C1 segment of cervical spinal cord (tissue), 14 donors: ENCODE measurements around the gene INMT.
A peak's percentile ranks its signal among the peaks of the same experiment; 100 is the strongest.

Experiments
- DNase-seq, 14 donors: peaks; one replicate each; lab custom pipeline; 2025; lab: John Stamatoyannopoulos, UW

The INMT gene

DNA sequence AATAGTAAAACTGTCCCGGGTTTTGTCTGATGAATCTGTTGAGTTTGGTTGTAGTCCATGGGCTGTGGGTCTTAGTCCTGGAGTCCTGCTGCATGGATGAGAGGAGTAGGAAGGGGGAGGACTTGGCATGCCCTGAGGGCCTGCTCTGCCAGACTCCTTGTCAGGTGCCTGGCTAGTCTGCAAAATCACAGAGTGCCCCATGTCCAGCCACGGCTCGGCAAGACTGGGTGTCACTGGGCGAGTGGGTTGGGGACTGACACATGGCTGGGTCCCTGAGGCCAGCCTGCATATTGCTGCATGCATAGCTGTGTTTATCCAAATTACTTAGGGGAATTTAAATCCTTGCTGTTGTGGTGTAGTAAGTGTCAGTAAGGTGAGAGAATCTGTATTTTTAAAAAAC is 29.0 kb downstream of the INMT start:
- DNase-seq = peak in 2 of 14 donors; percentile 13 to 40

DNA sequence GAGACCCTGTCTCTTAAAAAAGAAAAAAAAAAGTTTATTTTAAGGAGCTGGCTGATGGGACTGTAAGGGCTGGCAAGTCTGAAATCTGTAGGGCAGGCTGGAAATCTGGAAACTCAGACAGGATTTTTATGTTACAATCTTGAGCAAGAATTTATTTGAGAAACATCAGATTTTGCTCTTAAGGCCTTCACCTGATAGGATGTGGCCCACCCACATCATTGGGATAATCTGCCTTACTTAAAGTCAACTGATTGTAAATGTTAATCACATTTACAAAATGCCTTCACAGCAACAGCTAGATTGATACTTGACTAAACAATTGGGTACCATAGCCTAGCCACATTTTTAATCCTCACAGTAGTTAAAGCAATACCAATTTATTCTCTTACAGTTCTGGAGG is 30.8 kb downstream of the INMT start:
- DNase-seq = no peak

DNA sequence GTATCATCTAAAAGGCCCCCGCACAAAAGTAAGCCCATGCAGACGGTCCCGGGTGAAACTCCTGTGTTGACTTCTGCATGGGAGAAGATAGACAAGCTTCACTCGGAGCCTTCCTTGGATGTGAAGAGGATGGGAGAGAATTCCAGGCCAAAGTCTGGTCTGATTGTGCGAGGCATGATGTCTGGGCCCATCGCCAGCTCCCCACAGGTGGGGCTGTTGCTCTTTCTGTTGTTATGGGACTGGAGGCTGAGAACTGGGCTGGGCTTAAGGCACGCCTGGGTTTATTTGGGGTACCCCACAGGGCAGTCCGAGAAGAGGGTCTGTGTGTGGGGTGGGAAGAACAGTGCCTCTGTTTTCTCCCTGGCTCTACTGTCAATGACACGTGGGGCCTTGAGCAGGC is 33.9 kb downstream of the INMT start:
- peak in 1 of 14 donors; percentile 46 for DNase-seq

DNA sequence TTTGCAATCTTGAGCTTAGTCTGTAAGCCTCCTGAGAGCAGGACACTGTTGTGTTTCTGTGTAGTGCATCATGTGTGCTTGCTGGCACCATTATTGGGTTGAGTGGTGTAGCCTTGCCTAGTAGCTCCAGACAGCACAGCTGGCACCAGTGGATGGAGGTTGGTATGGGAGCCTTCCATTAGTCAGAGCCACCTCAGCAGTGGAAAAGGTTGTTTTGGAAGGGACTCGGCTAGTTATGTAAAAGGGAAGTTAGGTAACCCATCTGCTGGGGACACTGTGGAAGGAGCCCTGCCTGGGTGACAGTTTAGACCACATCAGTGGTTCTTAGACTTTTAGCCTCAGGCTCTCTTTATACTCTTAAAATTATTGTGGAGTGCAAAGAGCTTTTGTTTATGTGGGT is 35.6 kb downstream of the INMT start:
- no peak for DNase-seq

DNA sequence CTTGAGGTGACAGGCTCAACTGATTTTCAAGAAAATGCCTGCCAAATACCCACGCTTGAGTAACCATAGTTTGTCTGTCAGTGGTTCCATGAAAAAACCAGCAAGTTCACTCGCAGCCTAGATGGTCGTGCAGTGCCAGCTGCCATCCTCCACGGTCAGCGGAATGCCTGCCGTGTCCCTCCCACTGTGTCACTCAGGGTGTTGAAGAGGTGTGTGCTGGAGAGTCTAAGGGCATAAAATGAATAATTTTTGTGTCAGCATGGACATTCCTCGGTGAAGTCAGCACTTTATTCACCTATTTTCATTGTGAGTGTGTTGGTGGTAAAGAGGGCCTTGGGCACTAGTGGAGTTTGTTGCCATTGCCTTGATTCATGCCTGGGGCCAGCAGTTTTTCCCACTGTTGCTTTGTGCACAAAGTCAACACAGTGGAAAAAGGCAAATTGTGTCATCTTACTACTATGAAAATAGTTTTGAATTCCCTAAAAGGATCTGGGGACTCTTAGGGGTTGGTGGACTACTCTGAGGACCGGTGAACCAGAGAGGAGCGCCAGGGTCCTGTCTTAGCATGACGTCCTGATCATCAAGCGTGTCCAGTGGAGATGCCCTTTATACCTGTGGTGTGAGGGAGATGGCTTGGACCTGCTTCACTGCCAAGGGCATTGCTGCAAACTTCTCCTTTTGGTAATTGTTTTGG is 36.9 kb downstream of the INMT start:
- no peak for DNase-seq

DNA sequence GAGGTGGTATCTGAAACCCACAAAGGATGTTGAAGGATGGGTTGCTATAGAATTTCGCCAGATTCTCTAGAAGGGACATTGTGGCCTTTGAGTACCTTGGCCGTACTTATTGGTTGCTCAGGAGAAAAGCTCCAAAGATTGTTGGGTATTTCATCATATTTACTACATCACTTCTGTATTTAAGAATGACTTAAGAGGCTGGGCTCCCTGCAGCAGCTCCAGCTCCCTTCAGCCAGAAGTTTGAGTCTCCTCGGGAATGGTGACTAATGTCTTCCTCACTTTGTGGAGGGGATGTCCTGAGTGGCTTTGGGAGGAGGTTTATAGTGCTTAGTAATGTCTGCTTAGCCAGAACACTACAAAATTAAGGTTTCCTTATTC is 37.4 kb downstream of the INMT start:
- DNase-seq = no peak

DNA sequence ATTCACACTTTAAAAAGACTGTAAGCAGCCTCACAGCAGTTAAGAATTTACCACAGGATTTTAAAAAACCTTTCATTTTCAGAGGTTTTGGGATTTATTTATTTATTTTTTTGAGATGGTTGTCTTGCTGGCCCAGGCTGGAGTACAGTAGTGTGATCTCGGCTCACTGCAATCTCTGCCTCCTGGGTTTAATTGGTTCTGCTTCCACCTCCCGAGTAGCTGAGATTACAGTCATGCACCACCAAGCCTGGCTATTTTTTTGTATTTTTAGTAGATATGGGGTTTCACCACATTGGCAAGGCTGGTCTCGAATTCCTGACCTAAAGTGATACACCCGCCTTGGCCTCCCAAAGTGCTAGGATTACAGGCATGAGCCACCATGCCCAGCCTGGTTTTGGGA is 38.4 kb downstream of the INMT start:
- no peak for DNase-seq

DNA sequence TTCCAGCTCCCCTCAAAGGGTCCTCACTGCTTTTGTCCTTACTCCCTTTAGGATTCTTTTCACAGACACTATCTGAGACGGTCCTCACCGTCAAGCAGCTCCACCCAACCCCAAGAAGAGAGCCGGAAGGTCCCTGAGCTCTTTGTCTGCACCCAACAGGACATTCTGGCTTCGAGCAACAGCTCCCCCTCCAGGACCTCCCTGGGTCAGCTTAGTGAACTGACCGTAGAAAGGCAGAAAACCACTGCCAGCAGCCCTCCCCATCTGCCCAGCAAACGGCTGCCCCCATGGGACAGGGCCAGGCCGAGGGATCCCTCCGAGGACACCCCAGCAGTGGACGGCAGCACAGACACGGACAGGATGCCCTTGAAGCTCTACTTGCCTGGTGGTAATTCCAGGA is 39.2 kb downstream of the INMT start:
- no peak for DNase-seq

DNA sequence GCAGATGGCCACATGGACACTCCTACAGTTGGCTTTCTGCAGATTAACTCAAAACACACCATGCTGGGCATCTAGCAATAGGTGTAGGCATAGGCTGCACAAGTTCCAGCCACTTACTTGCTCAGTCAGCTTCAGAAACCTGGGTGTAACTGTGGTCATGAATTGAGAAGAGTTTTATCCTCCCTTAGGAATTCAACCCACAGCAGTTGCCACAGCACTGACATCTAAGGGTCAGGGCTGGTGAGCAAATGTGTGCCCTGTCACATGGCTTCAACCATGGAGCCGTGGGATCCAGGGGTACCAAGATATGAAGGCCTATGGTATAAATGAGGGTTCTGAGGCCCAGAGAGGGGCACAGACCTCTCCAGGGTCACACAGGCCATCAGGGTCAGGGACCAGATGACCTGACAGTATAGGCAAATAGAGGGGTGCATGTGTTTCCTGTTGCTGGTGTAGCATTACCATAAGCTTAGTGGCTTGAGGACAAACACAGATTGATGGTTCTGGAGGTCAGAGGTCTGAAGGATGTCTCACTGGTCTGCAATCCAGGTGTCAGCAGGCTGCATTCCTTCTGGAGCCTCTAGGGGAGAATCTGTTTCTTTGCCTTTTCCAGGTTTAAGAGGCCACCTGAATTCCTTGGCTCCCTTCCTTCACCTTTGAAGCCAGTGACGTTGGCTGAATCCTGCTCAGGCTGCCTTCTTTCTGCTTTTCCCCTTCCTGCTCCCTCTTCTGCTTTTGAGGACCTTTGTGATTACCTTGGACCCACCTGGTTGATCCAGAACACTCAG is 43.4 kb downstream of the INMT start:
- DNase-seq = no peak

DNA sequence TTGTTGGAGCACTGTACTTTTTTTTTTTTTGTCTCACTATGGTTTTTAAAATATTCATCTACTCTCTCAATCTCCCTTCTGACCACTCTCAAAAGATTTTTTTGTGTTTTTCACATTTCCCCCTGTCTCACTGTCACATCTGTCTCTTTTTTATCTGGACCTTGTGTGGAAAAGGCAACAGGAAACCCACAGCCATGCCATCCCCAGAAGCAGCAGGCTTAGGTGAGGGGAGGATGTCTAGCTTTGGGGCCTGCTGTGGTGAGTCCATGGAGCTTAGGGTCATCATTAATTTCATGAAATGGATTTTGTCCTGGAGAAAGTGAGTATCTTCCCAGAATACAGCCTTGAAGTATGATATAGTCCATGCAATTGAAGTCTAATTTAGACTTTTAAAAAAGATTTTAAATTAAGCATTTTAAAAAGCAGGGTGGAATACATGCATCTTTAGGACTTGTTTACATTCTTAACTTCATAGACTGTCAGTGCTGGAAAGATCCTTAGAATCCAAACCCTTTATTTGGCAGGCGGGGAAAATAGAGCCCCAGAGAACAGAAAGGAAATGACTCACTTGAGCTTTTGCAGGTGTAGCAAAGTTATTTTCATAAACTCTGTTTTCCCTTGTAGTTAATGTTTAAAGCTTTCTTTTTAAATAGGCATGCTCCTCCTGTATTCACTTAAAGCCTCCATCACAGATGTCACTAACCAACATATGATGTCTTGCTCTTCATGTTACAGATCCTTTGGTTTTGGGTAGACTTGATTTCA is 44.4 kb downstream of the INMT start:
- DNase-seq = no peak

DNA sequence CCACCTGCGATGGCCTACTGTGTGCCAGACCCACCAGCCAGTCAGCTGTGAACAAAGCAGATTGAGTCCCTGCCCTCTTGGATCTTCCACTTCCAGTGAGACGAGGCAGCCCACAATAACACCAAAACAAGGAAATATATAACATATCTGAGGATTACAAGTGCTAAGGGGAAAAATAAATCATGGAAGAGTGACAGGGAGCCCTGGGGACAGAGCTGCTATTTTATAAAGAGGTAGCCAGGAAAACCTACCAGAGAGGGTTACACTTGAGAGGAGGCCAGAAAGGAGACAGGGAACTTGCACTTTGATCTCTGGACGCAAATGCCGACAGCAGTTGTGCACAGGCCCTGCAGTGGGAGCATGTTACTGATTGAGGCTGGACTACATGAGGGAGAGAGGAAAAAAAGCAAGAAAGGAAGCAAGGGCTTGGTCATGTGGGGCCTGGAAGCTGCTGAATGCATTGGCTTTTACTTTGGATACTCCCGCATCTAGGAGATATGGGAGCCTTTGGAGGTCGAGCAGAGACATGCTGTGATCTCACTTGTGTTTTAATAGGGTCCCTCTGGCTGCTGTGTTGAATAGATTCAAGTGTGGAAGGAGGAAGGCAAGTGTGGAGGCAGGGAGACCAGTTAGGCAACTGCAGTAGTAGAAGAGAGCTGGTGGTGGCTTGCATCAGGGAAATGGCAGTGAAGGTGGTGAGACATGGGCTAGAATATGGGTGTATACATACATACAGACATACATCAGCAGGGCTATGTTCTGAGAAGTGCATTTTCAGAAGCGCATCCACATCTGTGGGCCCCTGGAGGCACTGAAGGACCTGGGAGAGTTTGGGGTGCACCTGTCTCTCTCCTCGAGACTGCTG is 45.5 kb downstream of the INMT start:
- no peak for DNase-seq

DNA sequence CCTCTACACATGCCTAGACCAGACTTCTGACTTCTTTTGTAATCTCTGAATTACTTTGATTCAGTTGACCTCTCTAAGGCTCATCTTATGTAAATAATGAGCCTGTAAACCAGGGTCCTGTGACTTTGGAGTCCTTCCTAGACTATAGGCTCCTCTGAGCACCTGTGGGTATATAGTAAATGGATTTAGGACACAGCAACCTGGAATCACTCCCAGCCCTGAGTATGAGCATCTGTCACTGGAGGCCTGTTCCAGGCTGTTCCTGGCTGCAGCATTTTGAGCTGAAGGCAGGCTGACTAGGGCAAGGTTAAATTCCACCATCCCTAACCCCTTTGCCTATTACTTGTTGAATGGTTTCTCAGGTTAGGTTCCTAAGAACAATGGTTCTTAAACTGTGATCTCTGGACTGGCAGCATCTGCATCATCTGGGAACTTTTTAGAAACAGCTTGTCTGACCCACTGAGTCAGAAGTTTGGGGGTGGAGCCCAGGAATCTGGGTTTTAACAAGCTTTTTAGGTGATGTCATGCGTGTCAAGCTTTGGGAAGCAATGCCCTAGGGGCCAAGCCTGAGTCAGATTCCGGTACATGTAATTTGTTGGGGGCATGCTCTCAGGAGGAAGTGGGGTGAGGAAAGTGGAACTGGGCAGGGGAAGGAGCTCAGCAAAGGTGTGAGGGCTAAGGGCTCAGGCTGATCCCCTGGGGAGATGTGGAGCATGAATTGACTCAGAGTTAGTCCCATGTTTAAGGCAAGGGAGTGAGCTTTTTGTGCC is 47.5 kb downstream of the INMT start:
- peak in 1 of 14 donors; percentile 88 for DNase-seq

DNA sequence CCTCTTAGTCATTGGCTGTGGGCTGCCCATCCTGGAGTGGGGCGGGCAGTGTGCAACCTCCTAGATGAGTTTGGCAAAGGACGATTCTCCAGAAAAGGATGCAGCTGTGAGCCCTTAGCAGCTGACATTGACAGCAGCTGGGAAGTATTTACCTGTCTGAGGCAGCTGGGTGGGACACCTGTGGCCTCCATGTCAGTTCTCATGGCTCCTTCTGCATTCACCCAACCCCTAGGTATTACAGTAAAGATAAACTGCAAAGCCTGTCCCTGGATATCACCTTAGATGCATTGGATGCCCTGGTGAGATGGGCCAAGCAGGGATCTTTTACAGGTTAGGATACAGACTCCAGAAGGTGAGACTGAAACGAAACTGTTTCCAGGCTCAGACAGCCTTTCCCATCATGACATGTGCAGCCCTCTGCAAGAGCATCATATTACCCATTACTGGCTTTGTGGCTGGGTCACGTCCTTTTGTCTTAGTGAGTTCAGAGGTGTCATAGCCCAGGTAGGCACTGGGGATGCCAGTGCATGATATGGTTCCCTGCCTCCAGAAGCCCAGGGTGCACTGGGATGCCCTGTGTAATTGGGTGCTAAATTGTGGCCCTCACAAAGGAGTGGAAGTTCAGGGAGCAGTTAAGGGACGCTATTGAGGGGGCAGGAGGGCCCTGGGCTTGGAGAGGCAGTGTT is 48.2 kb downstream of the INMT start:
- no peak for DNase-seq

DNA sequence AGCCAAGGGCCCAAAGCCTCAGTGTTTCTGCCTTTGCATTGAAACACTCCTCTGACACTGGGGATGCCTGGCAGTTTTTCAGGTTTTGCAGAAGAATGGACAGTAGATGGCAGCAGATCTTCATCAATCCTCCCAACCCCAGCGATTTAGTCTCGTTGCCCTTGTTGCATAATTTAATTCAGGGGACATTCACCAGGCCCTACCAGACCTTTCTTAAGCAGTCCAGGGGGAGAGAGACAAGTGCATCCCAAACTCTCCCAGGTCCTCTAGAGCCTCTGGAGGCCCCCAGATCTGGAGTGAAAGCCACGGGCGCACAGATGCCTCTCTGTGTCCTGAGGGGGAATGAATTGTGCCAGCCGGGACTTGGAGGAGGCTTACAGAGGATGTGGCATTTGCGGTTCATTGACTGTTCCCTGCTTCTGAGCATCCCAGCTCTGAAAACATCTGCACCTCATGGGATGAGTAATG is 48.9 kb downstream of the INMT start:
- DNase-seq = peak in 11 of 14 donors; percentile 26 to 79 (median 52)

DNA sequence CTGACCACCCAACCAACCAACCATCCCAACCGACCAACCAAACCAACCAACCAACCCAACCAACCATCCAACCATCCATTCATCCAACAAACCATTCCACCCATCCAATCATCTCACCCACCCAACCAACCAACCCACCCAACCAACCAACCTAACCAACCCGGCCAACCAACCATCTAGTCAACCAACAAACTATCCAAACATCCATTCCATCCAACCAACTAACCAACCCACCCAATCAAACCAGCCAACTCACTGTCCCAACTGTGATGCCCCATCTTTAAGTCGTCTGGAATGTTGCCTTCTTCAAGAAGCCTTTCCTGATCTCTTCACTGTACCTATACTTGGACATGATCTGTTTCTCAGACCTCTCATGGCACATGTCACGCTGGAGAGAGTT is 50.9 kb downstream of the INMT start:
- DNase-seq = no peak

DNA sequence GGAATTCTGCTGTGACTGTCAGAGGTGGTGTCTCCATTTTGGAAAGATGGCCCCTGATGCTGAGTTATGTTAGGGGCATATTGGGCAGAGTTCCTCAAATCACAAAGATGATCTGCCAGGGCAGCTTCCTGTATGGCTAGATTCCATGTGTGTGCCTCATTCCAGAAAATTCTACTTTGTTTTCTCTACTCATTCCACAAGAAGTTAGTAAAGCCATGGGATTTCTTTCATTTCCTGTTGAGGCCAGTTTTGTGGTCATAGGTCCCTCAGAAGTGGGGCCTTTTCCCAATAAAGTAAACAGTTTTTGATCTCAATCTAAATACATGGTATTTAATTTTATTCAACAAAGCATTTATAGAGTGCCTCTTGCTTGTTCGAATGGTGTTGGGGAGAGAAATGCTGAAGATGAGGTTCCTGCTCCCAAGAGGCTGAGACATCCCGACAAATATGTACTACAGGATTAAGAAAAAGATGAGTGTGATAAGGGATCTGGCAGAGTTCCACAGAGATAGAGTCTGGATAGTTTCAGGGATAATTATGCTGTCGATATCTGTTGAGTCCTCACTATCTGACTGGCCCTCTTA is 52.2 kb downstream of the INMT start:
- no peak for DNase-seq

DNA sequence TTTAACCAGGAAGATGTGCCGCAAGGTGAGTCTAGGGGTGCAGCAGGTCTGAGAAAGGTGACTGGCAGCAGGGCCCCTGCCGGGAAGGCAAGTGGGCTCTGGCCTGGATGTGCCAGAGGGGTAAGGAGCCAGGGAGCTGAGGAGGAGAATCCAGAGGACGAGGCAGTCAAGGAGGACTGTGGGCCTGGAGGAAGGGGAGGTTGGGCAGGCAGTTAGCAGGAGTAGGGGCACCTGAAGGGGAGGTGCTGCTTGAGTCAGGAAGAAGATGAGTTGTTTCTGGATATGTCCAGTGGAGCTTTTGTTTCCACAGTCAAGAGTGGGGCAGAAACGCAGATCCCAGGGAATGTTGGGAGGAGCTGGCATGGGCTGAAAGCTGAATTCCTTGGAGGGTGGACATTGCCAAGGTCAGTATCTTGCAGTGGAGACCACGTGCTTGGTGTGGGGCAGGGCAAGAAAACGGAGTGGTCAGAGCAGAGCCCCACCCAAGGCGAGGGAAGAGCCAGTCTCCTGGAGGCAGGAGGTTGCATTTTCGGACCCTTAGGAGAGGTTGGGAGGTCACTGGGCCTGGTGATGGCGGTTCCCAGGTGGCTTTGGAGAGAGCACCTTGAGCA is 53.3 kb downstream of the INMT start:
- no peak for DNase-seq

DNA sequence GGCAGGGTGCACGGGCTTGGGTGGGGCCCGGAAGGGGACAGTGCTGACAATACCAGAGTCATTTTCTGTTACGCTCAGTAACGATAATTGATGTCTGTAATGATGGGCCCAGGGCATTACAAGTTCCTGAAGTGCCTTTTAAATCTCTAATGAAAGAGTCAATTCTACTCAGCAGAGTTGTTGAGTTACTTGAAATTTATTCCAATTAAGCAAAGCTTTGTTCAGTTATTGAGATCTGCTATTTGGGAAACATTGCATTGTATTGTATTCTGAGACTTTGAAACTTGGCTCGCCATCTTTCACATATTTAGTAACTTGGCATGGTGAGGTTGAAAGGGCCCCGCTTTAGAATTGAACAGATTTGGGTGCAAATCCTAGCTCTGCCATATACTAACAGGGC is 54.0 kb downstream of the INMT start:
- no peak for DNase-seq
